Measurements from ENCODE around the gene GALNS.
A peak's percentile ranks its signal among the peaks of the same experiment; 100 is the strongest.

The GALNS gene

DNA sequence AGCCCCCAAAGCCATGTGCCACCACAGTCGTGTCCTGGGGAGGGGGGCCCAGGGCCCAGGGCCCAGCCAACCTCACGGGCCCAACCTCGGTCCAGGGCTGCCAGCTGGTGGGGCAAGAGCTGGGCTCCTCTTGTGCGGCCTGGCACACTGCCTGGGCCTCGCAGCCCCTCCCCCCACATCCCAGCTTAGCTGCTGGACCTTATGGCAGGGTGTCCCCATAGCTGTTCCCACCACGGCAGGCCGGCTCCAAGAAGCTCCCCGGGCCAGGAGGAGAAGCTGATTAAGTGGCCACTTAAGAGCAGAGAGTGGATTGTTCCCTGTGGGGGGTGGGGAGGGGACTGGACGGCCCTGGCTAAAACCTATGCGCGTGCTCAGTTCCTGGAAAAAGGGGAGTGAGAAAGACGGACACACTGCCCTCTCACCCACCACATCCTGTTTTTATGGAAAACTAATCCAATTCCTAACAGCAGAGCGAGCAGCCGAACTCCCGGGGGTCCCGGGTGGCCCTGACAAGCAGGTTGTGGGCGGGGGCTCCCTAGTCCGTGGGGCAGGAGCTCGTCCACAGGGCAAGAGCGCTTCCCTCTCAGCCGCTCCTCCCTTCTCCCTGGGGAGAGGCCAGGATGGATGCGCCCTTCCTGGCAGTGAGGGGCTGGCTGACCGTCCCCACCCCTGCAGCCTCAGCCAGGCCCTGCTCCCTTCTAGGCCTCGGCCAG, 88.5 kb downstream of the GALNS start:
- no peak overlapping the region for H3K4me3 ChIP-seq (ENCODE audit: low read depth, low read length)

DNA sequence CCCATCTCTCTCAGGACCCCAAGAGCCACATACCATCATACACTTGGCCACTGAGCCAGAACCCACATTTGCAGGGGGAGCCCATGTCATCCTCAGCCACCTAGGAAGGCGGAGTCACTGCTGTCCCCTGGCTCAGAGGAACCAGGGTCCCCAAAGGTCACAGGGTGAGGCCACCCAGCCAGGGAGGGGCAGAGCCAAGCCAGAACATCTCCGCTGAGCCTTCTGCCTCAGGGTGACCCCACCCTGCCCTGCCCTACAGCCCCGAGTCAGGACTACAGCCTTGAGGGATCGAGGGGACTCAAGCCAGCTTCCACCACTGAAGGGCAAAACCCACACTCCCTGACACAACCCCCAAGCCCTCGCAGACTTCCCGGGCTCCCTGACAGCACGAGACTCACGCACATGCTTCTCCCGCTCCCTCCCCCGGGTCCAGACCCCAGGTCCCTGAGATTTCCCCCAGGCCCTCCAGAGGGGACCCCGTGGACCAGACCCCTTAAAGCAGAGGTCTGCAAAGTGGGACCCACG, 89.1 kb downstream of the GALNS start:
- TF ChIP-seq, protein P1, sequence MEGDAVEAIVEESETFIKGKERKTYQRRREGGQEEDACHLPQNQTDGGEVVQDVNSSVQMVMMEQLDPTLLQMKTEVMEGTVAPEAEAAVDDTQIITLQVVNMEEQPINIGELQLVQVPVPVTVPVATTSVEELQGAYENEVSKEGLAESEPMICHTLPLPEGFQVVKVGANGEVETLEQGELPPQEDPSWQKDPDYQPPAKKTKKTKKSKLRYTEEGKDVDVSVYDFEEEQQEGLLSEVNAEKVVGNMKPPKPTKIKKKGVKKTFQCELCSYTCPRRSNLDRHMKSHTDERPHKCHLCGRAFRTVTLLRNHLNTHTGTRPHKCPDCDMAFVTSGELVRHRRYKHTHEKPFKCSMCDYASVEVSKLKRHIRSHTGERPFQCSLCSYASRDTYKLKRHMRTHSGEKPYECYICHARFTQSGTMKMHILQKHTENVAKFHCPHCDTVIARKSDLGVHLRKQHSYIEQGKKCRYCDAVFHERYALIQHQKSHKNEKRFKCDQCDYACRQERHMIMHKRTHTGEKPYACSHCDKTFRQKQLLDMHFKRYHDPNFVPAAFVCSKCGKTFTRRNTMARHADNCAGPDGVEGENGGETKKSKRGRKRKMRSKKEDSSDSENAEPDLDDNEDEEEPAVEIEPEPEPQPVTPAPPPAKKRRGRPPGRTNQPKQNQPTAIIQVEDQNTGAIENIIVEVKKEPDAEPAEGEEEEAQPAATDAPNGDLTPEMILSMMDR (IDR thresholded peaks at IDR 0.05; ENCODE audit: low read depth, low read length), result no peak
- no peak for DNase-seq (ENCODE audit: low read depth, low spot score)
- in situ Hi-C loops (cut with HindIII; ENCODE audit: low sequenced_read_pairs), result no loop called here
- no peak overlapping the region for H3K4me3 ChIP-seq (ENCODE audit: low read depth, low read length)

More for the DNA sequence above, 88.5 kb downstream of the GALNS start:
- in situ Hi-C loops (cut with HindIII; ENCODE audit: low sequenced_read_pairs), result no loop called here
- TF ChIP-seq, protein P1 (IDR thresholded peaks at IDR 0.05; ENCODE audit: low read depth, low read length), result no peak
- DNase-seq (ENCODE audit: low read depth, low spot score), result peak; percentile 67

DNA sequence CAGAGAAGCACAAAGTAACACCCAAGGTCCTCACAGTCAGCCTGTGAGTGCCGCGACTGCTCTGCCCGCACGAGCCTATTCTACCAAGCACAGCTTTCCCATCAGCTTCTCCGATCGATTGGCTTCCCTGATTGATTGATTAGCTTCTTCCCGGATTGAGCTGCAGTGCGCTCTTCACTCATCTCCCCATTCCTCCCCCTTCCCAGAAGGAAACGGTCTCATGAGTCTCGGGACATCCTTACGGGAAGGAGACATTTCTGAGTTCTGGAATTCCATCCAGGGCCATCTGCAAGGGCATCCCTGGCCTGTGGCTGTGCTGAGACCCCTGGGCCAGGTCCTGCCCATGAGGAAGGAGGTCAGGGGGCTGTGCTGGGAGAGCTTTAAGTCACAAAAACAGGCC, 89.8 kb downstream of the GALNS start:
- TF ChIP-seq, protein P1 (IDR thresholded peaks at IDR 0.05; ENCODE audit: low read depth, low read length), result no peak
- no peak for DNase-seq (ENCODE audit: low read depth, low spot score)
- H3K4me3 ChIP-seq (ENCODE audit: low read depth, low read length), result no peak overlapping the region
- in situ Hi-C loops (cut with HindIII; ENCODE audit: low sequenced_read_pairs), result no loop called here

DNA sequence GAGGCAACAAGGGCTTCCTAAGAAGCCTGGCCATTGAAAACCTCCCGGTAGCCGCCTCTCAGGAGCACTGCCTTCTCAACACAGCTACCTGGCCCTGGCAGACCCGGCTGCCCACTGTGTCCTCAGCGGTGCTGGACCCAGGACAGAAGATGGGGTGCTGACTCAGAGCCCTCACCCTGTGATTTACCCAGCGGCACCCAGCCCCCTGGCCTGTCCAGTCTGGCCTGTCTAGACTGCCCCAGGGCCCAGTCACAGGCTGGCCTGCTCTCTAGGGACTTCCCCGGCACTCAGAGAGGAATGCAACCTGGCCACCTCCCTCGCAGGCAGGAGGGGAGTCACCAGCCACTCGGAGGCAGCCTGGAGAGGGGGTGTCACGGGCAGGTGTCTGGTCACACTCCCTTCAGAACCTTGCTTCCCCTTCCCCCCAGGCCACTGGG, 91.8 kb downstream of the GALNS start:
- DNase-seq (ENCODE audit: low read depth, low spot score), result no peak

GRCh38 chr16:88764080-88764479, 92.7 kb downstream of the GALNS start:
- TF ChIP-seq, protein P1 (IDR thresholded peaks at IDR 0.05; ENCODE audit: low read depth, low read length), result no peak
- no peak overlapping the region for H3K4me3 ChIP-seq (ENCODE audit: low read depth, low read length)
- in situ Hi-C loops (cut with HindIII; ENCODE audit: low sequenced_read_pairs), result no loop called here
- DNase-seq (ENCODE audit: low read depth, low spot score), result no peak

More for the DNA sequence above, 91.8 kb downstream of the GALNS start:
- in situ Hi-C loops (cut with HindIII; ENCODE audit: low sequenced_read_pairs), result no loop called here
- TF ChIP-seq, protein P1 (IDR thresholded peaks at IDR 0.05; ENCODE audit: low read depth, low read length), result no peak
- no peak overlapping the region for H3K4me3 ChIP-seq (ENCODE audit: low read depth, low read length)

All from astrocyte of the spinal cord (primary cell).